PFSK-1 (cell line): Measurements from ENCODE around the gene CPLX1.

Experiments
- FOXP2 ChIP-seq: optimal IDR thresholded peaks from 2 replicates; pipeline ENCODE3; 2011; ENCODE audit warnings: borderline replicate concordance, control low read depth, inconsistent platforms; ENCODE audit not compliant: insufficient read depth; ENCODE audit errors: extremely low read length, extremely low read depth
- POLR2AphosphoS5 ChIP-seq: IDR thresholded peaks from 2 replicates; pipeline ENCODE4 v1.6.1; 2012; ENCODE audit warnings: low read depth, mild to moderate bottlenecking, control low read depth, low read length, moderate library complexity
- SIN3A ChIP-seq: IDR thresholded peaks from 2 replicates; pipeline ENCODE4 v1.6.1; 2012; ENCODE audit warnings: mild to moderate bottlenecking, low read length, moderate library complexity, borderline replicate concordance; ENCODE audit not compliant: insufficient read depth
- TAF1 ChIP-seq: IDR thresholded peaks from 2 replicates; pipeline ENCODE4 v1.6.1; 2012; ENCODE audit warnings: low read length, control low read depth, borderline replicate concordance; ENCODE audit not compliant: insufficient read depth
- TF ChIP-seq, protein P1 (sequence below), 2 experiments: IDR thresholded peaks; 2 replicates each; pipeline versions ENCODE4 v1.6.1 to v1.8.0; 2011 to 2012; ENCODE audit warnings: low read depth in 2 of 2, low read length in 2 of 2, control low read depth in 1 of 2, inconsistent platforms in 1 of 2, mild to moderate bottlenecking in 1 of 2, moderate library complexity in 1 of 2; ENCODE audit not compliant: insufficient read depth in 1 of 2

The CPLX1 gene

DNA sequence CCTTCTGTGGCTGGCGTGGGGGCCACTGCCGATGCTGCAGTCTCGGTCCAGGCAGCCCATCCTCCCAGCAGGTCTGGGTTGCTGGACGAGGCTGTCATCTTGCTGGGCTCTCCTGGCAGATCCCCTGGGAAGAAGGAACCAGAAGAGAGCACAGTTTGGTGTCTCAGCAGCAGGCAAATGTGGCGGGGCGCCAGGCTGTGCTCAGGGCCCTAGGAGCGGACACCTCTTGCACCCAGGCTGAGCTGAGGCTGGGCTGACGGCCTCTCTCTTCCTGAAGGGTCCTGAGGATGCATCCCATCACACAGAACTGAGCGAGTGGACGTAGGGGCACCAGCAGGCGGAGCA is 39.2 kb upstream of the CPLX1 start:
- TF ChIP-seq POLR2AphosphoS5 (no peak), SIN3A (no peak), FOXP2 (no peak), TAF1 (no peak)
- TF ChIP-seq, protein P1, sequence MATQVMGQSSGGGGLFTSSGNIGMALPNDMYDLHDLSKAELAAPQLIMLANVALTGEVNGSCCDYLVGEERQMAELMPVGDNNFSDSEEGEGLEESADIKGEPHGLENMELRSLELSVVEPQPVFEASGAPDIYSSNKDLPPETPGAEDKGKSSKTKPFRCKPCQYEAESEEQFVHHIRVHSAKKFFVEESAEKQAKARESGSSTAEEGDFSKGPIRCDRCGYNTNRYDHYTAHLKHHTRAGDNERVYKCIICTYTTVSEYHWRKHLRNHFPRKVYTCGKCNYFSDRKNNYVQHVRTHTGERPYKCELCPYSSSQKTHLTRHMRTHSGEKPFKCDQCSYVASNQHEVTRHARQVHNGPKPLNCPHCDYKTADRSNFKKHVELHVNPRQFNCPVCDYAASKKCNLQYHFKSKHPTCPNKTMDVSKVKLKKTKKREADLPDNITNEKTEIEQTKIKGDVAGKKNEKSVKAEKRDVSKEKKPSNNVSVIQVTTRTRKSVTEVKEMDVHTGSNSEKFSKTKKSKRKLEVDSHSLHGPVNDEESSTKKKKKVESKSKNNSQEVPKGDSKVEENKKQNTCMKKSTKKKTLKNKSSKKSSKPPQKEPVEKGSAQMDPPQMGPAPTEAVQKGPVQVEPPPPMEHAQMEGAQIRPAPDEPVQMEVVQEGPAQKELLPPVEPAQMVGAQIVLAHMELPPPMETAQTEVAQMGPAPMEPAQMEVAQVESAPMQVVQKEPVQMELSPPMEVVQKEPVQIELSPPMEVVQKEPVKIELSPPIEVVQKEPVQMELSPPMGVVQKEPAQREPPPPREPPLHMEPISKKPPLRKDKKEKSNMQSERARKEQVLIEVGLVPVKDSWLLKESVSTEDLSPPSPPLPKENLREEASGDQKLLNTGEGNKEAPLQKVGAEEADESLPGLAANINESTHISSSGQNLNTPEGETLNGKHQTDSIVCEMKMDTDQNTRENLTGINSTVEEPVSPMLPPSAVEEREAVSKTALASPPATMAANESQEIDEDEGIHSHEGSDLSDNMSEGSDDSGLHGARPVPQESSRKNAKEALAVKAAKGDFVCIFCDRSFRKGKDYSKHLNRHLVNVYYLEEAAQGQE (IDR thresholded peaks at IDR 0.05; ENCODE audit: insufficient read depth in 1 of 2, low read depth in 2 of 2, low read length in 2 of 2) = no peak

DNA sequence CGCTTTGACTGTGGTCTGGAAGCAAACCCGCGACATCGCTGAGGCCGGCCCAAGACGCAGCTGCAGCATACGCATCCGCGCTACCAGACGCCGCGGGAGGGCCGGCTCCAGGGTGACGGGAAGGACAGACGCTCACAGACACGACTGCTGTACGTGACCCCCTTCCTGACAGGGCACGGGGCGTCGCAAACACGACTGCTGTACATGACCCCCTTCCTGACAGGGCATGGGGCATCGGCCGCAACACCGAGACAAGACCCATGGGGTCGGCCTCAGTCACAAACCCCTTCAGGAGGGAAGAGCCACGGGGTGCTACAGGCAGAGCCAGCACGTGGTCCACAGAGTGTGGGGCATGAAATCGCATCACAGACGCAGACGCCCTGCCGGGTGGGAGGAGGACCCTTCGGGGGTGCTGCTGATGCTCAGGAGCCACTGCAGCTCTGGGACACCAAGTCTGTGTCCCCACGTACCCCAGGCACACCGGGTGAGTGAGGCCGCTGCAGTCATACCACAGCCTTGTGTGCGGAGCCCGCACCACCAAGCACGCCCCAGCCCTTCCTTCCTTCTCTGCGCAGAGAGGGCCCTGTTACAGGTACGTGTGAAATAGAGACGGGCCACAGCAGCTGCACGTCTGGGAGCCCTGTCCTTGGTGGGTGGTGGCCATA is 38.7 kb upstream of the CPLX1 start:
- TF ChIP-seq POLR2AphosphoS5 (no peak), FOXP2 (no peak), SIN3A (no peak), TAF1 (no peak)
- TF ChIP-seq, protein P1 (IDR thresholded peaks at IDR 0.05; ENCODE audit: insufficient read depth in 1 of 2, low read depth in 2 of 2, low read length in 2 of 2) = no peak

DNA sequence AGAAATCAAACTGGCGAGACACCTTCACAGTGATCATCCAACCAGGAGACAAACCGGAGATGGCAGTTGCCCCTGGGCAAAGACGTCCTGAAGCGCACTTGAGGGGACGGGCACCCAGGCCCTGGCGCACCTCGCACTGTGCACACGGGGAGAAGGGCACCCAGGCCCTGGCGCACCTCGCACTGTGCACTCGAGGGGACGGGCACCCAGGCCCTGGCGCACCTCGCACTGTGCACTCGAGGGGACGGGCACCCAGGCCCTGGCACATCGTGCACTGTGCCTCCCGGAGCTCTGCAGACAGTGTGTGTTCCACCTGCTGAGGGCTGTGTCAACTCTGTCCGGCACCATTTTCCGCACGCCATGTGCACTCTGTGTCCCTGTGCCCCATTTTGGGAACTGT is 34.6 kb upstream of the CPLX1 start:
- TF ChIP-seq TAF1 (no peak), FOXP2 (no peak)

DNA sequence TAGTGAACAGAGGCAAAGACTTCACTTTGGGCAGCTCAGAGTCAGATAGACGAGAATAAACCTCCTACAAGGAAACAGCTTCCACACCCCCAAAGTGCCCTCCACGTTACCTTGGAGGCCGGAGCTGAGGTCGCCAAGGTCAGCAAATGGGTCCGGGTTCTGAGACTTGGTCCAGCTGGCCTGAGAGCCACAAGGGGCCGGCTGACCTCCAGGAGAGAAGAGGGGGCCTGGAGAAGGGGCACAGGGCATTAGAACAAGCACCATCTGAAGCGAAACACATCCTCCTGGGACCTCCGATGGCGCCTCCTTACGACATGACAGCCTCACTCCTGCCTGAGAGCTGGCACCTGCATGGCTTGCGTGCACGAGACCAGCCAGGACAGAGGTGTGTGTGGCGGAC is 33.6 kb upstream of the CPLX1 start:
- TF ChIP-seq SIN3A (no peak), FOXP2 (no peak), POLR2AphosphoS5 (no peak), TAF1 (no peak)
- TF ChIP-seq, protein P1 (IDR thresholded peaks at IDR 0.05; ENCODE audit: insufficient read depth in 1 of 2, low read depth in 2 of 2, low read length in 2 of 2) = no peak

DNA sequence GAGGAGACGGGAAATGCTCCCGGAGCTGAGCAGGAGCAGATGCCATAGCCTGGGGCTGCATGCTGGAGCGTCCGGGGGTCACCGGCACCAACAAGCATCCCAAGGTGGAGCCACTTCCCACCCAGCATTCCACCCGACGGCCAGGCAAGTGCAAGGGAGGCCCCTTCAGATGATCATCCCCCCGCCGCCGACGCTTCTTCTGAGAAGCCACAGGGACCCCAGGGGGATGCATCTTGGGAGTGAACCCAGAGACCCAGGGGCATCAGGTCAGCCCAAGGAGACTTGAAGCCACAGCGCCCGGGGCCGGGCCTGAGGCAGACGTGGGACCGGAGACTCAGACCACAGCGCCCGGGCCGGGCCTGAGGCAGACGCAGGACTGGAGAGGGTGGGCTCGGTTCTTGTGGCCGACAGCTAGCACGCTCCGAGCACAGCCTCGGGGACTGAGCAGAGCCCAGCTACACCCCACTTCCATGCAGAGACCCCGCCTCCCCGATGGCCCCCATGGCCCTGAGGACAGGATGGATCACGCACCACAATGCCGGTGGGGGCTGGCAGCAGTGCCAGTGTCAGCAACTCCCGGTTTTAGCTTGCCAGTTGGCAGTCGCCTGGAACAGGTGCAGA is 33.0 kb upstream of the CPLX1 start:
- TF ChIP-seq SIN3A (no peak), FOXP2 (no peak), POLR2AphosphoS5 (no peak), TAF1 (no peak)
- TF ChIP-seq, protein P1 (IDR thresholded peaks at IDR 0.05; ENCODE audit: insufficient read depth in 1 of 2, low read depth in 2 of 2, low read length in 2 of 2) = no peak
